Fibroblast of pulmonary artery (primary cell): ENCODE measurements around the gene GREB1L.
"Not testable (repeated sequence)": the region's sequence is repeated elsewhere in the genome, so short reads cannot be mapped to it uniquely, and the experiment has no call there.

Source experiments
- DNase-seq: peaks from one replicate; pipeline ENCODE4 v3.0.0-alpha.2; 2010; ENCODE audit warnings: low read depth
- H3K4me3 ChIP-seq: replicated peaks from 2 replicates; pipeline ENCODE4 v1.5.1; 2011; ENCODE audit warnings: low read depth, mild to moderate bottlenecking, control low read depth, low read length, moderate library complexity
- CTCF ChIP-seq: IDR thresholded peaks from 2 replicates; pipeline ENCODE4 v1.5.1; 2011; ENCODE audit warnings: mild to moderate bottlenecking, control low read depth, low read length, inconsistent platforms; ENCODE audit errors: missing control alignments

GREB1L gene

GRCh38 chr18:21270453-21270852, 28.4 kb downstream of the GREB1L start:
- no peak overlapping the region for H3K4me3 ChIP-seq
- no peak for TF ChIP-seq CTCF
- no peak for DNase-seq

DNA sequence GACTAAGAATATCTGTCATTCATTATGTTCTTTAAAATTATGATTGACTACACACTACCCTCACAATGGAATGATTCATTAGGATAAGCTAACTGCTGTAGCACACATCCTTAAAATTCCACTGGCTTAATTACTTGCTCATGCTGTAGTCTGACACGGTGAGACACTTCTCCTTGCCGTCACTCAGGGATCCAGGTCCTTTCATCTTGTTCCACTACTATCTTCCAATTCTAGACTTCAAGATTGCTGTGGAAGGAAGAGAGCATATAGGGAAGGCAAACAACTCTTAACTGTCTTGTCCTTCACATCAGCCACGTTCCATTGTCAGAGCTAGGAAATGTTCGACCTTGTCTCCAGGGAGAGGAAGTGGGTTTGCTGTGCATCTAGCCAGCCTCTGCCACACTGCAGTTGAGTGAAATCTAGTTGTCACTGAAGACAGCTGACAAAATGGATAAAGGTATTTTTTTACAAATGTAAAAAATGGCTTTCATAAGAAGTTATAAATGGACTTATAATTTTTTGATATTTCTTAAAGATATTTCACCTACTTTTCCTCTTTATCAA, 30.1 kb downstream of the GREB1L start:
- no peak for DNase-seq
- no peak for TF ChIP-seq CTCF
- H3K4me3 ChIP-seq: no peak overlapping the region

DNA sequence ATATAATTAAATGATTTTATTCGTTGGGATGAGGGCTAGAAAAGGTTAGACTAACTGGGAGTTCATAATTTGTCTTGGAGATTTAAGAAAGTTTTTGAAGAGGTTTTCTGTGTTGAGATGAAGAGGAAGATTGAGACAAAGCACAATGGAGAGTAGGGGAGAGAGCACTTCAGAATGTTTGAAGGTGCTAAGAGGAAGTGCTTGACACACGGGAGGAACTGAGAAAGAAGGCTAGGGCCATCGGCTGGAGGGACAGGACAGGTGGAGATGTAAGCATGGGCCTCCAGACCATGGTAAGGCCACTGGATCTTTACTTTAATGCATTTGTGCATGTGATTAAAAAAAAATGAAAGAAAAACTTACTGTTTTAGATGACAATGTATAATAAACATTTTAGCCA, 31.5 kb downstream of the GREB1L start:
- TF ChIP-seq CTCF: no peak
- H3K4me3 ChIP-seq: no peak overlapping the region
- DNase-seq: no peak

GRCh38 chr18:21275645-21276044, 33.6 kb downstream of the GREB1L start:
- TF ChIP-seq CTCF: no peak
- no peak for DNase-seq
- H3K4me3 ChIP-seq: no peak overlapping the region

- no peak overlapping the region for H3K4me3 ChIP-seq
- no peak for DNase-seq
- no peak for TF ChIP-seq CTCF
Observed at GRCh38 chr18:21277578-21277977, 35.5 kb downstream of the GREB1L start.

DNA sequence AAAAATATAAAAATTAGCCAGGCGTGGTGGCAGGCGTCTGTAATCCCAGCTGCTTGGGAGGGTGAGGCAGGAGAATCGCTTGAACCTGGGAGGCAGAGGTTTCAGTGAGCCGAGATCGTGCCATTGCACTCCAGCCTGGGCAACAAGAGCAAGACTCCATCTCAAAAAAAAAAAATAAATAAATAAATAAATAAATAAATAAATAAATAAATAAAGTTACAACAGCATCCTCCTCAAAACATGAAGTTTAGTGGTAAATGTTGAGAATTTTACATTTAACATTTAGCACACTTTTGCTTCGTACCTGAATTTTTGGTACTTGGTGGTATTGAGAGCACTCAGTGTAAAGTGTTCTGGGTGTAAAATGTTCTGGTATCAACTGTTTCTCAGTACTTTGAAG, 36.2 kb downstream of the GREB1L start:
- DNase-seq, H3K4me3 ChIP-seq: not testable (repeated sequence)

DNA sequence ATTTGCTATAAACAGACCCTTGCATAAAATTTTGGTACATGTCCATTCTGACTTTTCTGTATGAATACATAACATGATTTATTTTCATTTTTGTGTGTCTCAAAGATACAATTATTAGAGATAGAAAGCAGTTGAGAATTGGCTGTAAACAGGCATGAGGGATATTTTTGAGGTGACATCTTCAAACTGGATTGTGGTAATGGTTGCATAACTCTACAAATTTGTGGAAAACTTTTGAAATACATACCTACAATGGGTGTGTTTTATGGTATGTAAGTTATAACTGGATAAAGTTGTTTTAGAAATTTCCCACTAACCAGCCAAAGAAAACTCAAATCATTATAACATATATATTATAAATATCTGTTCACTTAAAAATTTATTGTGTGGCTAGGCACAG, 39.6 kb downstream of the GREB1L start:
- no peak for TF ChIP-seq CTCF
- H3K4me3 ChIP-seq: no peak overlapping the region
- no peak for DNase-seq
